ENCODE results near the gene HSPA12B.

DNA sequence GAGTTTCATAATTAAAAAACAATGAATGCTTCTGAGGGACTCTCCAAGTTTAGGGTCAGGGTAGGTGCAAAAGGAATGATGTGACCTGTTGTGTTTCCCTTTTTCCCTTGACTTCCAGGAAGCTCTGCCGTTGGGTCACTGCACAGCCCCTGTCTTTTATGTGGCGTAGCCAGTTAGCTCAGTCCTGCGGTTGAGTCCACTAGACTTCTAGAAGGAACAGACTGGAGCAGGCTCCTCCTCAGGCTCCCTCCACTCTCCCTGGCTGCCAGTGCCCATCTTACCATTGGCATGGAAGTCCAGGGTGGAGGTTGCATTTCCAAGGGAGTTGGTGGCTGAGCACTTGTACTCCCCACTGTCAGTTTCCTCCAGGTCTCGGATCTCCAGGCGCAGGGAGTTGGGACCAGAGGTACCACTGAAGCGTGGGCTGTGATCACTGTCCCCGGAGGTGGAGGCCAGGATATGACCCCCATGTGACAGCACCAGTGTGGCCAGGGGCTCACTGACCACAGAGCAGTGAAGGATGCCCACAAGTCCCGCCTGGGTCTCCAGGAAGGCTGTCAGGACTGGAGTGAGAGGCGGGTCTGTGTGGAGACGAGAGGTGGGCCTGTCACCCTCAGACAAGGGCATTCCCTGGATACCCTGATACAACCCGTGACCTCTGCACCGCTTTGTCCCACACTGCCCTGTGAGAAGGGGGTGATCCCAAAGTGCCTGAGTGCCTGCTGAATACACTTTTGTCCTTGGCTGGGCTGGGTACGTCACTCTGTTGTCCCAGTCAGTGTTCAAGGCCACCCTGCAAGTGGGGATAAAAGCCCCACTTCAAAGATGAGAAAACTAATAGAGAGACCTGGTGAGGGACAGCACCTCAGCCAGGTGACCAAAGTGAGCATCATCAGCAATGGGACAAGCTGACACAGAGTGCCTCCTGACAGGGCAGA, 31.2 kb upstream of the HSPA12B start:
- TF ChIP-seq TARDBP (IDR thresholded peaks at IDR 0.05) (no peak), L3MBTL2 (conservative IDR thresholded peaks at IDR 0.05) (no peak), BHLHE40 (IDR thresholded peaks at IDR 0.05; ENCODE audit: borderline replicate concordance) (no peak), SP1 (IDR thresholded peaks at IDR 0.05) (no peak), HDGF (IDR thresholded peaks at IDR 0.05; ENCODE audit: borderline replicate concordance) (no peak), FOXM1 (IDR thresholded peaks at IDR 0.05; ENCODE audit: borderline replicate concordance) (no peak)
